Heart left ventricle (tissue), 16 donors: Measurements from ENCODE around the gene TECPR2. TPM values are rescaled to one million over a fixed set of nuclear protein-coding genes. Genes with fewer than 3 reads are reported as not detected.
A peak's percentile ranks its signal among the peaks of the same experiment; 100 is the strongest.

Experiments used
- ATAC-seq, 4 donors: fragments of 200-7000 bp; cut with Tn5 transposase; one replicate each; pipeline ENCODE4 v1.9.1; 2020 to 2022; ENCODE audit warnings: moderate library complexity in 4 of 4, mild to moderate bottlenecking in 3 of 4, moderate number of reproducible peaks in 1 of 4
- DNase-seq, 5 donors: peaks; one replicate each; pipeline ENCODE4 v3.0.0-alpha.2; 2020
- H3K27ac ChIP-seq, 12 donors: fragments of 200-600 bp; sonication (generic) in 4 of 12; one replicate each; pipeline versions ENCODE4 v1.5.0 to v1.8.0; 2016 to 2022; ENCODE audit warnings: mild to moderate bottlenecking in 2 of 12
- H3K27me3 ChIP-seq, 9 donors: fragments of 200-600 bp; sonication (generic) in 2 of 9; one replicate each; pipeline versions ENCODE4 v1.5.1 to v1.8.0; 2016 to 2022; ENCODE audit warnings: mild to moderate bottlenecking in 3 of 9
- H3K36me3 ChIP-seq, 9 donors: fragments of 200-600 bp; sonication (generic) in 2 of 9; one replicate each; pipeline versions ENCODE4 v1.5.0 to v1.8.0; 2018 to 2022; ENCODE audit warnings: mild to moderate bottlenecking in 2 of 9
- H3K4me1 ChIP-seq, 12 donors: fragments of 200-600 bp; sonication (generic) in 4 of 12; one replicate each; pipeline versions ENCODE4 v1.5.0 to v1.8.0; 2016 to 2022; ENCODE audit warnings: mild to moderate bottlenecking in 3 of 12
- H3K4me3 ChIP-seq, 12 donors: fragments of 200-600 bp; sonication (generic) in 4 of 12; one replicate each; pipeline versions ENCODE4 v1.5.0 to v1.8.0; 2017 to 2022; ENCODE audit warnings: mild to moderate bottlenecking in 9 of 12, moderate library complexity in 4 of 12
- H3K9me3 ChIP-seq, 12 donors: fragments of 200-600 bp; sonication (generic) in 4 of 12; one replicate each; pipeline versions ENCODE4 v1.5.0 to v1.8.0; 2016 to 2022; ENCODE audit warnings: mild to moderate bottlenecking in 1 of 12
- CTCF ChIP-seq, 12 donors: fragments of 200-600 bp; sonication (generic) in 4 of 12; IDR thresholded peaks; one replicate each; pipeline versions ENCODE4 v1.5.0 to v1.8.0; 2018 to 2022; ENCODE audit warnings: antibody characterized with exemption in 12 of 12, mild to moderate bottlenecking in 5 of 12
- POLR2A ChIP-seq, 2 donors: fragments of 450-650 bp; IDR thresholded peaks; one replicate each; pipeline ENCODE4 v1.6.1; 2017; ENCODE audit warnings: antibody characterized with exemption in 2 of 2, mild to moderate bottlenecking in 2 of 2, moderate library complexity in 2 of 2
- WGBS, 4 donors: extraction: QIAGEN DNeasy Blood & Tissue Kit in 2 of 4; methylation state at CpG; one replicate each; pipeline versions ENCODE4 v1.1.5 to v1.1.7; 2013 to 2018; 5-methylcytosine and 5-hydroxymethylcytosine counted together
- intact Hi-C, 10 donors: fragments of 100-400 bp; cut with DNase I; formaldehyde crosslinking; loops; one replicate each; pipeline versions ENCODE4 v1.11.1 to v1.14.2; 2022
- polyA plus RNA-seq, 2 donors: library from polyadenylated mRNA; stranded (reverse); fragments of 200-250 nt; gene quantifications; one replicate each; pipeline ENCODE4 v1.2.3, GENCODE V29; 2013
- total RNA-seq, 9 donors: library from RNA; depleted of rRNA in 2 of 9; stranded (reverse); fragments of >200 nt in 2 of 9; fragmentation: NEBNext Ultra II Directional in 3 of 9; extraction: Animal tissue kit (Norgen Biotek cat#: 25700) in 3 of 9; gene quantifications; one replicate each; pipeline versions ENCODE4 v1.1.0 to v1.2.4, GENCODE V29; 2016 to 2023
- donor health status: ischemic (EF 13 %, LVEDD 7.1; RV severe dilation, severe dysfunction).
- donor health status: healthy with polysubstance abuse.
- donor health status: DM: no; HTN: yes; CAD: no.
- donor health status: DM: no; HTN: no; CAD: no.
- donor health status: ischemic (EF 25% LVEDD 6.9; RV normal size, moderate dysfunction).
- donor health status: ischemic (EF 25% LVEDD 5.7; RV mildly dilated, moderate dysfunction).
- donor health status: healthy.
- donor health status: DM: yes; HTN: yes; CAD: no.
- donor health status: ischemic (EF 35%, LVEDD 5.7; RV mildly dilated, moderate dysfunction).
- donor health status: nonischemic (EF 11% LVEDD 7.7; RV severe dilation, severe dysfunction).
- donor health status: DM: yes; HTN: yes; CAD: no.
- donor health status: PGD.
- donor health status: ischemic (EF 29% LVEDD 5.4; RV normal size, mild dysfunction).
- donor health status: nonischemic (EF 23%, LVEDD 6.1; RV moderate dilation, normal function).

The TECPR2 gene
- total and polyA plus RNA-seq, 11 donors = 9.9 to 30.6 (median 22.3) TPM

- peaks cover 0 to 13% (median 0%) of the 10 kb centered on the region in 9 donors for H3K36me3 ChIP-seq
- no peak overlapping the region for H3K4me3 ChIP-seq
- H3K9me3 ChIP-seq = no peaks in the 10 kb centered on the region
- H3K27ac ChIP-seq = no peak overlapping the region
- H3K4me1 ChIP-seq = peaks cover 0 to 5% (median 0%) of the 10 kb centered on the region in 12 donors
- no peaks in the 10 kb centered on the region for H3K27me3 ChIP-seq
- ATAC-seq (no peak), DNase-seq (no peak)
- intact Hi-C loops = no loop called here
- TF ChIP-seq POLR2A (IDR thresholded peaks at IDR 0.05) = no peak
- no peak for TF ChIP-seq CTCF (IDR thresholded peaks at IDR 0.05)
- 92 to 95% (median 94%) methylated on average over 14 to 15 of the region's 15 CpGs for WGBS, 4 donors
Observed at GRCh38 chr14:102493096-102493495, 130.4 kb downstream of the TECPR2 start.

- Histone ChIP-seq H3K27ac (no peak overlapping the region), H3K4me1 (peaks cover 0 to 10% (median 0%) of the 10 kb centered on the region in 12 donors), H3K9me3 (no peaks in the 10 kb centered on the region), H3K4me3 (no peak overlapping the region), H3K27me3 (no peaks in the 10 kb centered on the region), H3K36me3 (peaks cover 0 to 17% (median 5%) of the 10 kb centered on the region in 9 donors)
- no peak for TF ChIP-seq CTCF (IDR thresholded peaks at IDR 0.05)
- no peak for TF ChIP-seq POLR2A (IDR thresholded peaks at IDR 0.05)
- WGBS, 4 donors = 93 to 100% (median 97%) methylated on average over 14 to 15 of the region's 15 CpGs
- DNase-seq = no peak
- intact Hi-C loops = no loop called here
- ATAC-seq = no peak
Observed at GRCh38 chr14:102493585-102493984, 130.8 kb downstream of the TECPR2 start.

- ATAC-seq = no peak
- no peaks in the 10 kb centered on the region for H3K9me3 ChIP-seq
- peaks cover 0 to 22% (median 5%) of the 10 kb centered on the region in 9 donors for H3K36me3 ChIP-seq
- H3K4me1 ChIP-seq = peaks cover 0 to 29% (median 14%) of the 10 kb centered on the region in 12 donors
- intact Hi-C loops = no loop called here
- H3K27me3 ChIP-seq = no peaks in the 10 kb centered on the region
- TF ChIP-seq CTCF (IDR thresholded peaks at IDR 0.05) (no peak), POLR2A (IDR thresholded peaks at IDR 0.05) (no peak)
- H3K27ac ChIP-seq = no peak overlapping the region
- WGBS, 4 donors = 92 to 97% (median 96%) methylated on average over 8 to 26 of the region's 26 CpGs
- peak in 1 of 5 donors; percentile 18 for DNase-seq
- H3K4me3 ChIP-seq = no peak overlapping the region
Observed at GRCh38 chr14:102495491-102496330, 133.0 kb downstream of the TECPR2 start.

GRCh38 chr14:102496331-102496691, 133.6 kb downstream of the TECPR2 start:
- Histone ChIP-seq H3K4me1 (peaks cover 0 to 35% (median 20%) of the 10 kb centered on the region in 12 donors), H3K27ac (no peak overlapping the region), H3K9me3 (no peaks in the 10 kb centered on the region), H3K4me3 (no peak overlapping the region), H3K36me3 (peaks cover 0 to 22% (median 5%) of the 10 kb centered on the region in 9 donors), H3K27me3 (no peaks in the 10 kb centered on the region)
- DNase-seq (no peak), ATAC-seq (no peak)
- WGBS, 4 donors = 92 to 97% (median 95%) methylated on average over 11 of the region's 11 CpGs
- TF ChIP-seq POLR2A (IDR thresholded peaks at IDR 0.05) = no peak
- TF ChIP-seq CTCF (IDR thresholded peaks at IDR 0.05) = no peak
- intact Hi-C loops = no loop called here
